NT2/D1 (cell line): ENCODE data around the gene UBR2.
"Not testable (repeated sequence)": the region's sequence is repeated elsewhere in the genome, so short reads cannot be mapped to it uniquely, and the experiment has no call there.

ENCODE experiments used
- DNase-seq: peaks from one replicate; pipeline ENCODE4 v3.0.0-alpha.2; 2011; ENCODE audit warnings: low read depth, low spot score
- H3K27me3 ChIP-seq: 2 replicates; pipeline ENCODE4 v1.6.0; 2011; ENCODE audit warnings: mild to moderate bottlenecking; ENCODE audit not compliant: insufficient read length, insufficient read depth
- H3K36me3 ChIP-seq: 2 replicates; pipeline ENCODE4 v1.6.1; 2011; ENCODE audit warnings: mild to moderate bottlenecking, low read length, mixed read lengths; ENCODE audit not compliant: insufficient read depth, insufficient read length
- H3K4me1 ChIP-seq: 2 replicates; pipeline ENCODE4 v1.5.1; 2011; ENCODE audit not compliant: insufficient read depth, insufficient read length
- H3K4me3 ChIP-seq: 2 replicates; pipeline ENCODE4 v1.5.1; 2011; ENCODE audit warnings: low read depth; ENCODE audit not compliant: insufficient read length
- H3K9ac ChIP-seq: 2 replicates; pipeline ENCODE4 v1.6.0; 2011; ENCODE audit warnings: low read depth; ENCODE audit not compliant: insufficient read length
- H3K9me3 ChIP-seq: 2 replicates; pipeline ENCODE4 v1.5.1; 2011; ENCODE audit warnings: mild to moderate bottlenecking, low read length; ENCODE audit not compliant: insufficient read depth
- SUZ12 ChIP-seq: IDR thresholded peaks from 2 replicates; pipeline ENCODE4 v1.6.1; 2011; ENCODE audit not compliant: insufficient read length, insufficient read depth; ENCODE audit errors: extremely low read depth
- YY1 ChIP-seq: IDR thresholded peaks from 2 replicates; pipeline ENCODE4 v1.6.1; 2011; ENCODE audit not compliant: insufficient read length, insufficient read depth
- ZNF274 ChIP-seq: IDR thresholded peaks from 2 replicates; pipeline ENCODE4 v1.6.1; 2011; ENCODE audit warnings: mild to moderate bottlenecking, low read depth, low read length

UBR2 gene

GRCh38 chr6:42659806-42660205 is 96.0 kb downstream of the UBR2 start:
- H3K4me1 ChIP-seq: no peaks in the 10 kb centered on the region
- H3K9ac ChIP-seq: no peak overlapping the region
- no peaks in the 10 kb centered on the region for H3K27me3 ChIP-seq
- no peak for DNase-seq
- H3K36me3 ChIP-seq: peaks cover 56% of the 10 kb centered on the region
- H3K4me3 ChIP-seq: no peak overlapping the region
- H3K9me3 ChIP-seq: no peaks in the 10 kb centered on the region
- TF ChIP-seq SUZ12 (no peak), ZNF274 (no peak), YY1 (no peak)

GRCh38 chr6:42661540-42662153 is 97.8 kb downstream of the UBR2 start:
- Histone ChIP-seq H3K27me3 (no peaks in the 10 kb centered on the region), H3K4me3 (no peak overlapping the region), H3K9me3 (no peaks in the 10 kb centered on the region), H3K9ac (no peak overlapping the region), H3K4me1 (no peaks in the 10 kb centered on the region), H3K36me3 (peaks cover 54% of the 10 kb centered on the region)
- TF ChIP-seq YY1 (no peak), SUZ12 (no peak), ZNF274 (no peak)
- peak; percentile 25 for DNase-seq

- H3K4me3 ChIP-seq: no peak overlapping the region
- no peaks in the 10 kb centered on the region for H3K4me1 ChIP-seq
- TF ChIP-seq ZNF274: no peak
- no peak for TF ChIP-seq SUZ12
- TF ChIP-seq YY1: no peak
- no peaks in the 10 kb centered on the region for H3K27me3 ChIP-seq
- peaks cover 57% of the 10 kb centered on the region for H3K36me3 ChIP-seq
- H3K9me3 ChIP-seq: no peaks in the 10 kb centered on the region
- H3K9ac ChIP-seq: no peak overlapping the region
- no peak for DNase-seq
Observed at GRCh38 chr6:42664718-42665117, 100.9 kb downstream of the UBR2 start.

DNA sequence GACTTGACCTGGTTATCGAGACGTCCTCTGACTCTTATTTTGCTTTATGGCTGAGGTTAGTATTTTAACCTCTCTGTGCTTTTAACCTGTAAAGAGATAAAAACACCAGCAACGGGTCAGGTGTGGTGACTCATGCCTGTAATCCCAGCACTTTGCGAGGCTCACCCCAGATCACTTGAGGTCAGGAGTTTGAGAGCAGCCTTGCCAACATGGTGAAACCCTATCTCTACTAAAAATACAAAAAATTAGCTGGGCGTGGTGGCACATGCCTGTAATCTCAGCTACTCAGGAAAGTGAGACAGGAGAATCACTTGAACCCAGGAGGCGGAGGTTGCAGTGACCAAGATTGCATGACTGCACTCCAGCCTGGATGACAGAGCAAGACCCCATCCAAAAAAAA is 110.5 kb downstream of the UBR2 start:
- not testable (repeated sequence) for H3K9me3 ChIP-seq, H3K27me3 ChIP-seq, H3K4me3 ChIP-seq, DNase-seq, H3K9ac ChIP-seq, H3K4me1 ChIP-seq
- peaks cover 58% of the 10 kb centered on the region for H3K36me3 ChIP-seq

GRCh38 chr6:42674780-42675179 is 111.0 kb downstream of the UBR2 start:
- H3K9ac ChIP-seq: no peak overlapping the region
- H3K4me3 ChIP-seq: no peak overlapping the region
- H3K27me3 ChIP-seq: no peaks in the 10 kb centered on the region
- TF ChIP-seq SUZ12: no peak
- no peak for TF ChIP-seq YY1
- TF ChIP-seq ZNF274: no peak
- no peaks in the 10 kb centered on the region for H3K9me3 ChIP-seq
- DNase-seq: no peak
- no peaks in the 10 kb centered on the region for H3K4me1 ChIP-seq
- H3K36me3 ChIP-seq: peaks cover 58% of the 10 kb centered on the region

GRCh38 chr6:42679358-42679757 is 115.5 kb downstream of the UBR2 start:
- Histone ChIP-seq H3K9me3 (no peaks in the 10 kb centered on the region), H3K36me3 (peaks cover 66% of the 10 kb centered on the region), H3K4me3 (no peak overlapping the region), H3K4me1 (no peaks in the 10 kb centered on the region), H3K27me3 (no peaks in the 10 kb centered on the region), H3K9ac (no peak overlapping the region)
- DNase-seq: no peak
- TF ChIP-seq SUZ12 (no peak), ZNF274 (no peak), YY1 (no peak)

- DNase-seq: no peak
- peaks cover 70% of the 10 kb centered on the region for H3K36me3 ChIP-seq
- H3K4me1 ChIP-seq: no peaks in the 10 kb centered on the region
- no peak for TF ChIP-seq ZNF274
- no peak for TF ChIP-seq SUZ12
- TF ChIP-seq YY1: no peak
- no peaks in the 10 kb centered on the region; the same call in 1 of the 2 replicates for H3K9me3 ChIP-seq
- H3K9ac ChIP-seq: no peak overlapping the region
- no peaks in the 10 kb centered on the region for H3K27me3 ChIP-seq
- no peak overlapping the region for H3K4me3 ChIP-seq
Observed at GRCh38 chr6:42688281-42688680, 124.5 kb downstream of the UBR2 start.

GRCh38 chr6:42689371-42689770 is 125.5 kb downstream of the UBR2 start:
- Histone ChIP-seq H3K4me3 (no peak overlapping the region), H3K36me3 (peaks cover 73% of the 10 kb centered on the region), H3K9ac (no peak overlapping the region), H3K9me3 (no peaks in the 10 kb centered on the region; the same call in 1 of the 2 replicates), H3K27me3 (no peaks in the 10 kb centered on the region), H3K4me1 (no peaks in the 10 kb centered on the region)
- TF ChIP-seq SUZ12 (no peak), ZNF274 (no peak), YY1 (no peak)
- DNase-seq: no peak
